ENCODE data around the gene RELN.

Gene RELN

GRCh38 chr7:103764901-103765300 is 224.6 kb downstream of the RELN start:
- no peaks in the 10 kb centered on the region for H3K27me3 ChIP-seq (ENCODE audit: control insufficient read depth, insufficient read depth, low read length, poor library complexity, severe bottlenecking)
- 89 to 92% methylated on average over 8 of the region's 8 CpGs for WGBS, 2 experiments
- no peak overlapping the region for H3K27ac ChIP-seq (ENCODE audit: insufficient read depth, low read depth, low read length, poor library complexity, severe bottlenecking)
- no peaks in the 10 kb centered on the region for H3K9me3 ChIP-seq (ENCODE audit: control insufficient read depth, low read length)
- H3K4me1 ChIP-seq (ENCODE audit: control insufficient read depth, insufficient read depth, low read length) = peaks cover 17% of the 10 kb centered on the region
- H3K36me3 ChIP-seq (ENCODE audit: control insufficient read depth, insufficient read depth, low read length) = no peaks in the 10 kb centered on the region
- H3K4me3 ChIP-seq (ENCODE audit: insufficient read depth, low read depth, low read length) = no peak overlapping the region

GRCh38 chr7:103762877-103763276 is 226.6 kb downstream of the RELN start:
- WGBS, 2 experiments = 80 to 89% methylated on average over 1 of the region's 1 CpG
- no peak overlapping the region for H3K27ac ChIP-seq (ENCODE audit: insufficient read depth, low read depth, low read length, poor library complexity, severe bottlenecking)
- no peaks in the 10 kb centered on the region for H3K27me3 ChIP-seq (ENCODE audit: control insufficient read depth, insufficient read depth, low read length, poor library complexity, severe bottlenecking)
- peaks cover 17% of the 10 kb centered on the region for H3K4me1 ChIP-seq (ENCODE audit: control insufficient read depth, insufficient read depth, low read length)
- H3K36me3 ChIP-seq (ENCODE audit: control insufficient read depth, insufficient read depth, low read length) = no peaks in the 10 kb centered on the region
- no peak overlapping the region for H3K4me3 ChIP-seq (ENCODE audit: insufficient read depth, low read depth, low read length)
- no peaks in the 10 kb centered on the region for H3K9me3 ChIP-seq (ENCODE audit: control insufficient read depth, low read length)

GRCh38 chr7:103762065-103762760 is 227.2 kb downstream of the RELN start:
- no peak overlapping the region for H3K4me3 ChIP-seq (ENCODE audit: insufficient read depth, low read depth, low read length)
- no peak overlapping the region for H3K27ac ChIP-seq (ENCODE audit: insufficient read depth, low read depth, low read length, poor library complexity, severe bottlenecking)
- H3K9me3 ChIP-seq (ENCODE audit: control insufficient read depth, low read length) = no peaks in the 10 kb centered on the region
- WGBS, 2 experiments = 94 to 97% methylated on average over 3 of the region's 3 CpGs
- H3K27me3 ChIP-seq (ENCODE audit: control insufficient read depth, insufficient read depth, low read length, poor library complexity, severe bottlenecking) = no peaks in the 10 kb centered on the region
- H3K4me1 ChIP-seq (ENCODE audit: control insufficient read depth, insufficient read depth, low read length) = peaks cover 17% of the 10 kb centered on the region
- no peaks in the 10 kb centered on the region for H3K36me3 ChIP-seq (ENCODE audit: control insufficient read depth, insufficient read depth, low read length)

DNA sequence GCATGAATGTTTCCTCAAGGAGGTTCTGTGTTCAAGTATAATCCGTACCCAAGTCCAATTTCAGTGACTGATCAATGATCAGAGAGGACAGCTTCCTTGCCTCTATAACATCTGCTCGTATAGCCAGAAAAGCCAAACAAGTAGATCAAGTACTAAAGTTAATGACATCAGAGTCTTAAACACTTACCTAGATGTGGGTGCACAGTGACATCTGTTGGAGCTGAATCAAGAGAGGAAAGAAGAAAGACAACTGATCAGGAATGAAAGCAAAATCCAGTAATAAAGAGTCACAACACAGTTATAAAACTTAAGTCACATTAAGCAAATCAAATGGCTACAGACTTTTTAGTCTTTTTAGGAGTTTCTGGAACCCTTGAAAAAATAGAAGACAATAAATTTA is 236.5 kb downstream of the RELN start:
- WGBS, 2 experiments = 85% methylated on average over 2 of the region's 2 CpGs
- Histone ChIP-seq H3K27ac (ENCODE audit: insufficient read depth, low read depth, low read length, poor library complexity, severe bottlenecking) (no peak overlapping the region), H3K4me3 (ENCODE audit: insufficient read depth, low read depth, low read length) (no peak overlapping the region), H3K27me3 (ENCODE audit: control insufficient read depth, insufficient read depth, low read length, poor library complexity, severe bottlenecking) (no peaks in the 10 kb centered on the region), H3K36me3 (ENCODE audit: control insufficient read depth, insufficient read depth, low read length) (no peaks in the 10 kb centered on the region), H3K4me1 (ENCODE audit: control insufficient read depth, insufficient read depth, low read length) (no peaks in the 10 kb centered on the region), H3K9me3 (ENCODE audit: control insufficient read depth, low read length) (no peaks in the 10 kb centered on the region)

GRCh38 chr7:103751311-103751880 is 238.1 kb downstream of the RELN start:
- Histone ChIP-seq H3K36me3 (ENCODE audit: control insufficient read depth, insufficient read depth, low read length) (no peaks in the 10 kb centered on the region), H3K4me1 (ENCODE audit: control insufficient read depth, insufficient read depth, low read length) (no peaks in the 10 kb centered on the region), H3K27me3 (ENCODE audit: control insufficient read depth, insufficient read depth, low read length, poor library complexity, severe bottlenecking) (no peaks in the 10 kb centered on the region), H3K4me3 (ENCODE audit: insufficient read depth, low read depth, low read length) (no peak overlapping the region), H3K9me3 (ENCODE audit: control insufficient read depth, low read length) (no peaks in the 10 kb centered on the region), H3K27ac (ENCODE audit: insufficient read depth, low read depth, low read length, poor library complexity, severe bottlenecking) (no peak overlapping the region)
- WGBS, 2 experiments = 86 to 90% methylated on average over 8 of the region's 8 CpGs

GRCh38 chr7:103748680-103749079 is 240.8 kb downstream of the RELN start:
- Histone ChIP-seq H3K27ac (ENCODE audit: insufficient read depth, low read depth, low read length, poor library complexity, severe bottlenecking) (no peak overlapping the region), H3K4me1 (ENCODE audit: control insufficient read depth, insufficient read depth, low read length) (no peaks in the 10 kb centered on the region), H3K9me3 (ENCODE audit: control insufficient read depth, low read length) (no peaks in the 10 kb centered on the region), H3K4me3 (ENCODE audit: insufficient read depth, low read depth, low read length) (no peak overlapping the region), H3K27me3 (ENCODE audit: control insufficient read depth, insufficient read depth, low read length, poor library complexity, severe bottlenecking) (no peaks in the 10 kb centered on the region), H3K36me3 (ENCODE audit: control insufficient read depth, insufficient read depth, low read length) (no peaks in the 10 kb centered on the region)
- 92 to 100% methylated on average over 1 of the region's 1 CpG for WGBS, 2 experiments

DNA sequence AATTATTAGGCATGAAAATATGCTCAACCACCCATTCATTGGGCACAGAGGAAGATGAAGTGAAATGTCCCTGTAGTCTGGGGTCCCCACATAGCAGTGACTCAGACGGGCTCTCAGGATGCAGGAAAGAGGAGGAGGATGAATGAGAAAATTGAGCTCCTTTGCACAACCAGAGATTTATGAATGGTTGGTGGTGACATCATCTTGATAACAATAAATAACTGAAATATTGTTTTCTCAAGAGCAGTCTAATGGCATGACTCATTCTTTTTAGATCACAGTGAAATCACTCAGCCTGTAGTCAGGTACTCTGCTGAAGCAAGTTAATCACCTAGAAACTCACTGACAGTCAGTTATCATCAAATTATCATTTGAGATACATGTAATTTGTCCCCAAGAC is 254.1 kb downstream of the RELN start:
- no peaks in the 10 kb centered on the region for H3K27me3 ChIP-seq (ENCODE audit: control insufficient read depth, insufficient read depth, low read length, poor library complexity, severe bottlenecking)
- H3K27ac ChIP-seq (ENCODE audit: insufficient read depth, low read depth, low read length, poor library complexity, severe bottlenecking) = no peak overlapping the region
- H3K4me1 ChIP-seq (ENCODE audit: control insufficient read depth, insufficient read depth, low read length) = no peaks in the 10 kb centered on the region
- 84 to 100% methylated on average over 1 of the region's 1 CpG for WGBS, 2 experiments
- no peaks in the 10 kb centered on the region for H3K9me3 ChIP-seq (ENCODE audit: control insufficient read depth, low read length)
- H3K36me3 ChIP-seq (ENCODE audit: control insufficient read depth, insufficient read depth, low read length) = no peaks in the 10 kb centered on the region
- H3K4me3 ChIP-seq (ENCODE audit: insufficient read depth, low read depth, low read length) = no peak overlapping the region

- H3K4me1 ChIP-seq (ENCODE audit: control insufficient read depth, insufficient read depth, low read length) = no peaks in the 10 kb centered on the region
- WGBS, 2 experiments = 80 to 97% methylated on average over 1 to 2 of the region's 2 CpGs
- H3K27ac ChIP-seq (ENCODE audit: insufficient read depth, low read depth, low read length, poor library complexity, severe bottlenecking) = no peak overlapping the region
Observed at GRCh38 chr7:103731169-103731568, 258.3 kb downstream of the RELN start.

DNA sequence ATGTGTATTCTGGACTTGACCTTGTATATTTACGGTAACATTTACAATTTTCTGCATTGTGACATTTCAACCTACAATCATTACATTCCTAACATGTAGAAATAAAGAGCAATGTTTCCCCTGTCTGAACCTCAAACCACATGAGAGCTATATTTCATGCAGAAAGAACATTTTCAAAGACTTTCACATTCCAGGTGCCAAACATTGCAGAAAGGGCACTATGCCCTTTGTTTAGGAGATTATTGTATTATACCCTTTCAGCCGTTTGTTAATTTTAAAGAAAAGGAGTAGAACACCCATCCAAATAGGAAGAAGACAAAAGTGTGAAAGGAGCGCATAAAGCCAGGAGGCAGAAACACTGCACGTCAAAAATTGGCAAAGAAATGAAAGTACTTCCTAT is 260.4 kb downstream of the RELN start:
- H3K27ac ChIP-seq (ENCODE audit: insufficient read depth, low read depth, low read length, poor library complexity, severe bottlenecking) = no peak overlapping the region
- no peak overlapping the region for H3K4me3 ChIP-seq (ENCODE audit: insufficient read depth, low read depth, low read length)
- H3K4me1 ChIP-seq (ENCODE audit: control insufficient read depth, insufficient read depth, low read length) = no peaks in the 10 kb centered on the region
- WGBS, 2 experiments = 67 to 93% methylated on average over 1 to 4 of the region's 4 CpGs
- H3K9me3 ChIP-seq (ENCODE audit: control insufficient read depth, low read length) = no peaks in the 10 kb centered on the region
- no peaks in the 10 kb centered on the region for H3K27me3 ChIP-seq (ENCODE audit: control insufficient read depth, insufficient read depth, low read length, poor library complexity, severe bottlenecking)
- H3K36me3 ChIP-seq (ENCODE audit: control insufficient read depth, insufficient read depth, low read length) = no peaks in the 10 kb centered on the region

More at GRCh38 chr7:103731169-103731568, 258.3 kb downstream of the RELN start:
- no peaks in the 10 kb centered on the region for H3K36me3 ChIP-seq (ENCODE audit: control insufficient read depth, insufficient read depth, low read length)
- H3K9me3 ChIP-seq (ENCODE audit: control insufficient read depth, low read length) = no peaks in the 10 kb centered on the region
- no peak overlapping the region for H3K4me3 ChIP-seq (ENCODE audit: insufficient read depth, low read depth, low read length)
- no peaks in the 10 kb centered on the region for H3K27me3 ChIP-seq (ENCODE audit: control insufficient read depth, insufficient read depth, low read length, poor library complexity, severe bottlenecking)

DNA sequence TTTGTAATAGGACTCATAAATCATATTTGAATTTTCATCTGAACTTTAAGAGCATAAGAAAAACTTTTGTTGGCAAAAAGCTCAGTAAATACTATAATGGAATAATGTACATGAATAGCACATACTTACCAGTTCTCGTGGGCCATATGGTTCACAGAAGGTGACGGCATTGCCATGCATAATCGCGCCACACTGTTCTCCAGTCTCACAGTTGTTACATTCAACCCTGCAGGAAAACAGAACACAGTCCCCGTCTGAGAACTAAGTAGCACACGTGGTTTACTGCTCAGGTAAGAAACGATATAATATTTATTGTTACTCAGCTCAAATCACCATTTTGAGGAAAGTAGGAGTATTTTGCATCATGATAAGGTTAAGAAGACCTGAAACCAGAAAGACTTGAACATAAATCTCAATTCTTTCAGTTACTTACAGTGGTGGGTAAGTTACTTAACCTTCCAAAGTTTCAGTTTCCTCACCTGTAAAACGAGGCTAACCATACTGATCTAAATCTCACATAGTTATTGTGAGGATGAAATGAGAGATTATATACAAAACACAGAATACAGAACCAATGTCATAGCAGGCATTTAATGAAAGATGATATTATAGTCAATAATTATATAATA is 261.4 kb downstream of the RELN start:
- Histone ChIP-seq H3K4me1 (ENCODE audit: control insufficient read depth, insufficient read depth, low read length) (no peaks in the 10 kb centered on the region), H3K9me3 (ENCODE audit: control insufficient read depth, low read length) (no peaks in the 10 kb centered on the region), H3K4me3 (ENCODE audit: insufficient read depth, low read depth, low read length) (no peak overlapping the region), H3K36me3 (ENCODE audit: control insufficient read depth, insufficient read depth, low read length) (no peaks in the 10 kb centered on the region), H3K27ac (ENCODE audit: insufficient read depth, low read depth, low read length, poor library complexity, severe bottlenecking) (no peak overlapping the region), H3K27me3 (ENCODE audit: control insufficient read depth, insufficient read depth, low read length, poor library complexity, severe bottlenecking) (no peaks in the 10 kb centered on the region)
- WGBS, 2 experiments = 90 to 97% methylated on average over 7 of the region's 8 CpGs
